NOMO-1 (cell line): ENCODE data around the gene CHRNB2.

Experiments
- DNase-seq, 2 experiments: peaks; one replicate each; lab custom pipeline; 2025; ENCODE audit not compliant: unreplicated experiment in 2 of 2; lab: John Stamatoyannopoulos, UW

Gene CHRNB2

DNA sequence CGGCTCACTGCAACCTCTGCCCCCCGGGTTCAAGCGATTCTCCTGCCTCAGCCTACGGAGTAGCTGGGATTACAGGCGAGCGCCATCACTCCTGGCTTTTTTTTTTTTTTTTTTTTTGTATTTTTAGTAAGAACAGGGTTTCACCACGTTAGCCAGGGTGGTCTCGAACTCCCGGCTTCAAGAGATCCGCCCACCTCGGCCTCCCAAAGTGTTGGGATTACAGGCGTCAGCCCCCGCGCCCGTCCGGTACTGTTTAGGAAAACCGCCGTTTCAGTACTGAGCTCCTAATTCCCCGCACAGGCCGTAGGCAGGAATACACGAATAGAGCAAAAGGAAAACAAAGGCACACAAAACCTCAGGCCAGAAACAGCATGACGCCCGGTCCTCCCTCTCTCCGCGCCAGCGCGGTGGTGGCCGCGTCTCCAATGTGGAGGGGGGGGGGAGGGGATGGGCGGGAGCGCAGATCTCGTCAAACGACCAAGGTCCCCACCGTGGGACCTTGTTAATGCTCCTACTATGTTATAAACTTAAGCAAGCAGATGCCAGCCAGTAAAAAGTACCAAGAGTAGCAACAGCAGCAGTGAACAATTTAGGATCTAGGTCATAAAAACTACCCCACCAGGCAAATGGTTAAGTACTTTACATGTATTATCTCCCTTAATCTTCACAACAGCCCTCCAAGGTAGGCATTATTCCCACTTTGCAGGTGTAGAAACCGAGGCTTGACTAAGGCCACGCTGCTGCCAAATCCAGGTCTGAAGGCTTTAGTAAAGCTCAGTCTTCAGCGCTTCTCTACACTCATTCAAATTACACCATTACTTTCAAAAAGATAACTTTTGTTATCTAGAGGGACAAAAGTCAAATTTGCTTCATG lies 41.1 kb downstream of the CHRNB2 start:
- DNase-seq, result peak in 1 of 2 experiments; percentile 31

DNA sequence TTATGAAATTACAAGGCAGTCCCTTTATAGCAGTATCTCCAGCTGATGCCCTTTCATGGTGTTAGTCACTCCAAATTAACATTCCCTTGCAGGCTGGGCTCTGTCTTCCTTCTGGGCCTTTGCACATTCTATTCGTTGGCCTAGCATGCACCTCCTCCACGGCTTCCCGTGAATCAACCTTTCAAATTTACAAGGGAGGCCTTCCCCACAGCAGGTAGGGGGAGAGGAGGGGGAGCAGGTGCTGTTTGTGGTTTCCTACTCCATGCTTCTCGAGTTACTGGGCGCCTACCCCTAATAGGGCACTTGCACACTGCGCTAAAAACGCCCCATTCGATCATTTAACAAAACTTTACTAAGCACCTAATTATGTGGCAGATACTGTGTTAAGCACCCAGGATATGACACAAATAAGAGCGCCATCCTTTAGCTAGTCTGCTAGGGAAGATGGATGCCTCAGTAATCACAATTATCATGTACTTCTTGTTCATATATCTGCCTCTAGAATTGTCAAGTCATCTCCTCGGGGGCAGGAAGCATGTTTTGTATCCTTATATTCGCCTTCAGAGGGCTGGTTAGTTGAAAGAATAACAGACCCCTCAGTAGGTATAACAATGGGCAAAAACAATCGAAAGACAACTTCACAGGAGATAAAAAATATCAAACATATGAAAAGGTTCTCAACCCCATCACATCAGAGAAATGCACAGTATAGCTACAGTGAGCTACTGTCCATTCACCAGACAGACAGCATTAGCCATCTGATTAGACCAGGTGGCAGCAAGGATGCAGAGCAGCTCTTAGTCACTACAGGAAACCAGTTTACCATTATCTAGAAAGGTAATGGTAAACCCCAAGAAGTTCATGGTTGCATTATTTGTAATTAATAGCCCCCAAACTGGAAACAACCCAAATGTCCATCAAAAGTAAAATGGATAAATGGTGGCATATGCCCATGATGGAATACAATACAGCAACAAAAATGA lies 42.1 kb downstream of the CHRNB2 start:
- DNase-seq, result no peak

DNA sequence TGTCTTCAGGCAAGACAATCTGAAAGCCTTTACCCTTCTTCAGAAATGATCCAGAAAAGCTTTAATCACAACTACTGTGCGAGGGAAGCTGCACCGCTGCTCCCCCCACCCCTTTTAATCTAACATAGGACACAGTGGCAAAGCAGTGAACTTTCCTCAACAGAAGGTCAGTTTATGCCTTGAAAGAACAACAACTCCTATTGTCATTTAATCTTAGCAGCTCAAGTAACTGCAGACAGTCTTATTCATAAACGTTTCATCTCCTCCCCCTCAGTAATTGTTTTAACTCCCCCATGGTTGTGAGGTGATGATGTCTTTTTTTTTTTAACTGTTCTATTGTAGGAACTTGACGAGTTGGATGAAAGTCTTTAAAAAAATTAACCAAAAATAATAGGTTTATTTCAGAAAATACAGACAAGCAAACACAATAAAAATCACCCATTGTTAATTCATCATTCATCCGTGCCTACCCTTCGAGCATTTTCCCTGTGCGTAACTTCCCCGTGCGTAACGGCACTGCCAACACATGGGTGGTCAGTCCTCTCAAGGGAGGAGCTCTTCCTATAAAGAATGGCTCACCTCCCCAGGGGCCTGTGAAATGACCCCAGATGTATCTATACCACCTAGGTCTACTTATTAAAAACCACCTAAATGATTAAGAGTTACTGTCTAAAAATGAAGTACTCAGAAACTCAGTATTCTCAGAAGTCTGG lies 43.7 kb downstream of the CHRNB2 start:
- DNase-seq, result no peak

DNA sequence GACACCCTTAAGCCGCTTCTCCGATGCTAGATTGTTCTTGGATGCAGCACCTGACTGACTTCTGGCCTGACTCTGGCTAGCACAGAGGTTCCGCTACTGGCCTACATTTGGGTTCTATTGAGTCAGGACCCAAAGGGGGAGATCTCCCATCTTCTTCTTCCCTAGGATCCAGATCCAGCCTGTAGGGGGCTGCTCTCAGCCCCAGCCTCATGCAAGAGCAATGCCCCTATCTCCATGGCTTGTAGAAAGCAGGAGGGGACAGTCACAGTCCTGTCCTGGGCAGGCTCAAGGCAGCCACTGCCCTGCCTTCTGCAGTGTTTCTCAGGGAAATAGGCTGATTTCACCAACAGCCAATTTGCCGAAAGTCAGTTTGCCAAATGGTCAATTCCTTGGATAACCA lies 46.7 kb downstream of the CHRNB2 start:
- DNase-seq, result no peak

DNA sequence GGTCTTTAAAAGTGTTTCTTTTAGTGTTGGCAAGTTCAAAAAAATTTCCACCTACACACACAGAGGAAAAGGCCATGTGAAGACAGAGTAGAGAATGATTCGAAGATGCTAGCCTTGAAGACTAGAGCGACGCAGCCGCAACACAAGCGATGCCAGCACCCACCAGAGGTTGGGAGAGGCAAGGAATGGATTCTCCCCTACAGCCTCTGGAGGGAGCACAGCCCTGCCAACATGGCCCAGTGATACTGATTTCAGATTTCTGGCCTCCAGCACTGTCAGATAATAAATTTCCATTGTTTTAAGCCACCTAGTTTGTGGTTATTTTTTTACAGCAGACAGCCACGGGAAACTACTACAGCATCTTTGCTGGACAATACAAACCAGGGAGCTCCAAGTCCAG lies 47.3 kb downstream of the CHRNB2 start:
- DNase-seq, result no peak

DNA sequence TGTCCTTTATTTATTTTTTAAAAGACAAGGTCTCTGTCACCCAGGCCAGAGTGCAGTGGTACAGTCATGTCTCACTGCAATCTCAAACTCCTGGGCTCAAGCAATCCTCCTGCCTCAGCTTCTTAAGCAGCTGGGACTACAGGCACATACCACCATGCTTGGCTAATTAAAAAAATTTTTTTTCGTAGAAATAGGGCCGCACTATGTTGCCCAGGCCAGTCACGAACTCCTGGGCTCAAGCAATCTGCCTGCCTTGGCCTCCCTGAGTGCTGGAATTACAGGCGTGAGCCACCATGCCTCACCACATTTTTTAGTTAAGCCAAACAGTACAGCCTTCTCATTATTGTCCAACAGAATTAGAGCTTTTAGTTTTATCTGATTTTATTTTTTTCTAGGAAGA lies 47.8 kb downstream of the CHRNB2 start:
- no peak for DNase-seq

DNA sequence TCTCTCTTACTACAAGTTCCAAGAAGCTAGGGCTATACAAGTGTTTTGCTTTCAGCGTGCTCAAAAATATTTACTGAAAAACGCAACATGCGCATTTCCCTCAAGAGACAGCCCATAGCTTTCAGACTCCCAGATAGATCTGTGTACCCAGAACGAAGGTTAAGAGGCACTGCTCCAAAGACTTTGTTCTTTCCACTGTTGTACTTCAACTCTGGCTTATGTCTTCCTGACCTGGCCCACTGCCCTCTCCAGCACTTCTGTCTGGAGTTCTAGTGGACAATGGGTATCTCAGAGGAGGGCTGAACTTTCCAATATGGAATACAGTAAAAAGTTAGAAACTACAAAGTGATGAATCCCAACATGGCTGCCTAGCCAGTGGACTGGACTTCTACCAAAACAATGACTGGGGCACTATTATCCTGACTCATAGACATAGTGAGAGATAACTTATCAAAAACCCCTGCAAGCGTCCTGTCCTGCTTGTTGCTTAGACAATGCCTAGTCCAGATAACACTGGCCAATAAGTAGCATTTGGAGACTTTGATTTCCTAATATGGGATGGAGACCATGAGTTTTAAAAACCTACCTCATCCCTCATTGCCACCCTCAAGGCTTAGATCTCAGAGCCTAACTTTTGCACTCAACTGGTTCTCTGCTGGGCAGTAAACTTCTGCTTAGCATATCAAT lies 49.2 kb downstream of the CHRNB2 start:
- DNase-seq, result no peak

DNA sequence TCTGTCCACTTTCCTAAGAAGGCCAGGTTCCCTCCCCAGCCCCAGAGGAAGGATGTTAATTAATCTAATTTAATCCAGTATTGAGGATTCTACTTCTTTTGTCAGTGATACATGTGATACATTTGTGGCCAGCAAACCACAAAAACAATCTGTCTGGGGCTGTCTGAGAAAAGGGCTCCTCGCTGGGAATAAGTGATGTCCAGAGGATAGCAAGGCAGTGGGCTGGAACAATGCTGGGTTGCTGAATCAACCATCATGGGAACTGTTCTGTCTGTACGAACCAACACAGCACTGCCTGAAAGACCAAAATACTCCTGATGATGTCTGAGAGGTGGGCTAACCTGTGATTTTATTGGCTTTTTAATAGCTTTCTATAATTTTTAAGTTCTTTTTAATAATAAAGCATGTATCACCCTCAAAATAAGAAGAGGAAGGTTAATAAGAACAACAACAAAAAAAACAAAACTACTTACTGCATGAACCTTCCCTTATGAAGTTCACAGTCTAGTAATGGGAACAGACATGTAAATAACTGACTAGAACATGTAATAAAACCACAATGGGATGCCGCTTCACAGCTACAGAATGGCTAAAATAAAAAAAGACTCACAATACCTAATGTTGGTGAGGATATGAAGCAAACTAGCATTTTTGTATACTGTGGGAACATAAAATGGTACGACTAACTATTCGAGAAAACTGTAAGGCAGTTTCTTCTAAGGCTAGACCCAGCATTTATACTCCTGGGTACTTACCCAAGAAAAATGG lies 51.8 kb downstream of the CHRNB2 start:
- no peak for DNase-seq

DNA sequence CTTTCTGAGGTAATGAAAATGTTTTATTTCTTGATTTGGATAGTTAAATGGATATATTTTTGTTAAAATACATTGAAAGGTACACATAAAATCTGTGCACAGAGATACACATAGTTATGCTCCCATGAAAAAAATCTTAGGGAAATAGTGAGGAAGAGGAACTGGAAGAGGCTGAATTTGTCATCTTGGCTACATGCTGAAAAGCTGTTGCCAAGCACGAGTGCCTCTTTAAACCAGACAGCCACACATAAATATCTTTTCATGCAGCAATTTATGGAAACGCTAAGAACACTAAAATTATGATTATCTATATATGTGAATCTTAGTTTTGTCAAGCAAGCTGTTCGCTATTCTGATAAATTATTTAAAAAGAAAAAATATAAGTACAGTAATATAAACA lies 53.2 kb downstream of the CHRNB2 start:
- DNase-seq, result no peak

DNA sequence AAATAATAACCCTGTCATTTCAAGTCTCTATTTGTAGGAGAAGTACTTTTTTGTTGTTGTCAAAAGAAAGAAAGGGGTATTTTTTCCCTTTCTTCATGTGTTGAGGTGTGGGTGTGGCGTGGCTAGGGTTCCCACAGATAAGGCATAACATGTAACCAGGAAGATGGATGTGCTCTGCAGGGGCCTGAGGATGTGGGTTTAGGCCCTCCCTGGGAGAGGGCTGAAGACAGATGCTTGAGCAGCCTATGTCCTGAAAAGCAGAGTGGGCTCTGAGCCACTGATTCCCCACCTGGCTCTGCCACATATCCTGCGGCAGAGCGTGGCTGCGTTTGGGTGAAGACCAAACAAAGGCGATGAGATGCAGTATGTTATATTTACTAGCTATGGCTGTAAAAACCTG lies 54.3 kb downstream of the CHRNB2 start:
- DNase-seq, result no peak

DNA sequence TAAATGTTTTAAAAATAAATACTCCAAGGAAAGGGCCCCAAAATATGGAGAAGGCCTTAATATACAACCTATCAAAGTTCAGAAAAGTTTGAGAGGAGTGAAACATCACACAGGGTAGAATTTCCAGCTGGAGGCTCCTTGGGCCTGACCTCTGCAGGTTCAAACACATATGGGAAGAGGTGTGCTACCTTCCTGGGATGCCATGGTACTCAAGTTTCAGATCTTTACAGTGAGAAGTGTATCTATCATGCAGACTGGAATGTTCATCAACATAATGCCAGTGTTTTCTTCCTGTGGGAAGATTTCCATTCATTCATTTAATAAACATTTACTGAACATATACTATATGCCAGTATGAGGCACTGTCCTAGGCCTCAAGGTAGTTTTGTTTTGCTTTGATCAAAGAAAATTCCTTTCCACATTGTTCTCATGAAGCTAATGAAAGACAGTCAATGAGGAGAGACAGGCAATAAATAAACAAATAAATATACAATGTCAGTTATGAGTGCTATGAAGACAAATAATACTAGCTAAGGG lies 55.0 kb downstream of the CHRNB2 start:
- no peak for DNase-seq

DNA sequence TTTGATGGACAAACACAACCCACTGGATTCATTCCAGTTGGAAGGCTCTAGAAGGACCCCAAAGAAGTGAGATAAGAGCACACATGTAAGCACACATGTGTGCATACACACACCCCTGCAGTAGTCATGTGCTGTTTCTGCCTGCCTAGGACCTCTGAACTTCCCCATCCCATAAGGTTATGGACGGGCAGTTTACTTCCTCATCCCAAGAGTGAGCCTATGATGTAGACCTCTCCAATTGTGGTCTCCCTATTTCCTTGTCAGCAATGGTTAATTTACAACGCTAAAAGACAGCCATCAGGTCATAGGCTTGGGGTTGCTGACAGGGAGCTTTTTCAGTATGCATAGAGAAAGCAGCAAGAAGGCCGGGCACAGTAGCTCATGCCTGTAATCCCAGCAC lies 55.8 kb downstream of the CHRNB2 start:
- peak; percentile 63 to 74 for DNase-seq

DNA sequence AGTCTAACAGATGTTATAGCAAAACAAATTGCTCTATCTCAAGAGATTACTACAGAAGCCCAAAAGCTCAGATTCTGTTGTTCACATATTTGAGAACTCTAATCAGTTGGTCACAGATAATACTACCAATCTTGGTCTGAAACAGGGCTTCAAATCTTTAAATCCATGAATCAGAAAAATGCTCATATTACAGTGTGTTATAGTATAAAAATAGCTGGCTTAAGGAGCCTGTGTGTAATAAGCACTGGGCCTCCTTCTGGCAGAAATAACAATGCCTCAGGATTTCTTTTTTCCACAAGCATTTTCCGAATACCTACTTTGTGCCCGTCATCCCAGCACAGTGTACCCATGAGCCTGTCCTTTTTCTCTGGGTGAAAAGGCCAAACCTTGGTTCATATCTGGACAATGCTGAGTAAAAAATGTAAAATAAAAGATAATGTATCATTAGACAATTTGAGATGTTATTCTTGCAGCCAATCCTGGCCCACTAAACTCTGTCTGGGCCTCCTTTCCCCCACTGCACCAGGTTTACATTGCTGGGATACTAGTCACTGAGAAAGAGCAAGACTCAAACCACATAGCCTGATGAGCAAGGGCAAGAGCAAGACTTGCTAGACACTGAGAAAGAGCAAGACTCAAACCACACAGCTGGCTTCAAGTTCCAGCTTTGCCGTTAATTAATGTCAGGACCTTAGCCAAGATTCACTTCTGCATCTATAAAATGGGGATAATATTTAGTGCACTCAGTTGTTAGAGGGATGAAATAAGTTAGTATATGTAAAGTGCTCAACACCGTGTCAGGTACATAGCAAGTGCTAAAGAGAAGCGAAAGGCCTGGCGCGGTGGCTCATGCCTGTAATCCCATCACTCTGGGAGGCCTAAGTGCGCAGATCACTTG lies 57.4 kb downstream of the CHRNB2 start:
- no peak for DNase-seq

DNA sequence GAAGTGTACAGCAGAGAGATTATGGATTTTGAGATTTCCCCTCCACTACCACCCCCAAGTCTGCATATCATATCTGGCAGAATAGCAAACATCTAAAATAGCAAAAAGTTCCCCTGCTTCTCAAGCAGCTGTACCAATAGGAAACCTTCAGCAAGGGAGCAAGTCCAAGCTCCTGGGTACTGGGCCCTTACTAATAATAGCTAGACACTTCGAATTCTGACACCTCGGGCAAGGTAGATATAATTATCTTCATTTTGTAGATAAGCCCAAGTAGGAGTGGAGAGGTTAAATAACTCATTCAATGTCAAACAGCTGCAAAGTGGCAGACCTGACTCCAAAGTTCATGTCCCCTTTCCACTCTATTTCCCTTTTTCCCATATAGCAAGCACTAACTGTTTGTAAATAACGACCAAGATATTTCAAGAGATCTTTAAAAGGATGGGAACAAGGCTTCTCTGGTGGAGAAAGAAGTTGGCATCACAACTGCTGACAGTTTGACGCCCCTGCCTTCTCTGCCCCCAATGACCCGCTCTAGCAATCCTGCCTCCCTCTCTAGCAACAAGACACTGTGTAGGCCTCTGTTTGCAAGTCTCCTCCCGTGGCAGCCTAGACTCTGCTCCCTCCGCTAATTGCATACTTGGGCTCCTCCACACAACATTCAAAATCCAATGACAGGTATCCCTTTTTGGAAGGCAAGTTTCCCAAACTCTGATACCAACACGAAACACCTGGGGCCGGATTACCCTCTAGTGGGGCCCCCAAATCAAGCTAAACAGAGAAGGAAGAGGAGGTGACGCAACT lies 59.1 kb downstream of the CHRNB2 start:
- peak; percentile 44 to 74 for DNase-seq

DNA sequence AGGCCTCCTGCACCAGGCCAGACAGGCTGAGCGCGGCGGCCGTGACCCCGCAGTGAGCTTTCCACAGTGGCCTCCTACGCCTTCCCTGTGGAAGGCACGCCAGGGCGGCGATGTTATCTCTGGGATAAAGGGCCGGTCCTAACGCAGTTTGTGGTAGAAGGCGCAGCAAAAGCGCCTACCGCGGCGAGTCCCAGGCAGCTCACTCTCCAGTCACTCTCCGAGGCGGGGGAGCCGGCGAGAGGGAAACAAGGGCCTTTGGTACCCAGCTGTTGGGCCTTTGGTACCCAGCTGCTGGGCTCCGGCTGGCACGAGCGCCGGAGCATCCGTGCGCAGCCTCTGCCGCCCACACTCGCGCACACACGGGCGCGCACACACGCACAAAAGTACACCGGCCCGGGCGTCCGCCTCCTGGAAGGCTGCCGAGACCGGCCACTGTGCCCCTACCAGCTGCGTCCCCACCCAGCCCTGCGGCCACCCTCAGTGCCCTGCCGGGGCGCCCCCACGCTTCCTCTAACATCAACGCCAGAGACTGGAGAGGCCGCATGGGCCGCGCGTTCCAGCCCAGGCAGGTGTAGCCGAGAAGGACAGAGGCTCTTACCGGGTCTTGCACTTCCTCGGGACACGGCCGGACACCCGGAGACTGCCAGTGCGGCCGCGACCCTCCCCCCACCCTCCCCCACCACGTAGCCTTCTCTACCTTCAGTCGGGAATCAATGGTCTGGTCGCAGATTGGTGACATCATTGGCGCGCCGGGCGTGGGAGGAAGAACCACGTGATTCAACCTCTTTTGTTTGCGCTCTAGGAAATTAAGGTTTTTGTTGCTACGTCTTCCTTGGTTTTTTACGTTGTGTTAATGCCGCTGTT lies 59.9 kb downstream of the CHRNB2 start:
- peak; percentile 70 to 81 for DNase-seq

DNA sequence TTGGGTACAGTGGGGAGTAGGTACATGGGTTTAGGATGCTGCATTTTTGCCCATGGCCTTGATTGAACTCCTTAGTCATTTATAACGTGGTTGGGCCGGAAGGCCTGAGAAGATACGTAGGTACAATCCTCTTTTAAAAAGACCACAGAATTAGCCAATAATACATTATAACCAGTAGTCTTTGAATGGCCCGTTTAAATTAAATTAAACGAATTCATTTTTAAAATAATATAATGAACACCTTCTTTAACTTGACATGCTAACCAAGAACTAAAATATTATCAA lies 60.5 kb downstream of the CHRNB2 start:
- peak in 1 of 2 experiments; percentile 66 for DNase-seq
